ENCODE data around the gene ANK3. TPM values are rescaled to one million over a fixed set of nuclear protein-coding genes. Genes with fewer than 3 reads are reported as not detected.

The ANK3 gene
- total RNA-seq, 1 donor from 2014 or later, result 35.1 TPM

GRCh38 chr10:60148266-60148840 lies 241.3 kb downstream of the ANK3 start:
- no peak for DNase-seq (ENCODE audit: low spot score)
- Mint-ChIP-seq H3K4me3 (ENCODE audit: unreplicated experiment) (no peak overlapping the region), H3K27me3 (ENCODE audit: low read depth) (no peaks in the 10 kb centered on the region), H3K9me3 (ENCODE audit: low read depth) (peaks cover 8% of the 10 kb centered on the region), H3K27ac (ENCODE audit: unreplicated experiment) (peak overlapping the region; percentile 39), H3K4me1 (ENCODE audit: low read depth) (peaks cover 31% of the 10 kb centered on the region), H3K36me3 (ENCODE audit: low read depth) (peaks cover 11% of the 10 kb centered on the region)
- TF ChIP-seq, protein P1, sequence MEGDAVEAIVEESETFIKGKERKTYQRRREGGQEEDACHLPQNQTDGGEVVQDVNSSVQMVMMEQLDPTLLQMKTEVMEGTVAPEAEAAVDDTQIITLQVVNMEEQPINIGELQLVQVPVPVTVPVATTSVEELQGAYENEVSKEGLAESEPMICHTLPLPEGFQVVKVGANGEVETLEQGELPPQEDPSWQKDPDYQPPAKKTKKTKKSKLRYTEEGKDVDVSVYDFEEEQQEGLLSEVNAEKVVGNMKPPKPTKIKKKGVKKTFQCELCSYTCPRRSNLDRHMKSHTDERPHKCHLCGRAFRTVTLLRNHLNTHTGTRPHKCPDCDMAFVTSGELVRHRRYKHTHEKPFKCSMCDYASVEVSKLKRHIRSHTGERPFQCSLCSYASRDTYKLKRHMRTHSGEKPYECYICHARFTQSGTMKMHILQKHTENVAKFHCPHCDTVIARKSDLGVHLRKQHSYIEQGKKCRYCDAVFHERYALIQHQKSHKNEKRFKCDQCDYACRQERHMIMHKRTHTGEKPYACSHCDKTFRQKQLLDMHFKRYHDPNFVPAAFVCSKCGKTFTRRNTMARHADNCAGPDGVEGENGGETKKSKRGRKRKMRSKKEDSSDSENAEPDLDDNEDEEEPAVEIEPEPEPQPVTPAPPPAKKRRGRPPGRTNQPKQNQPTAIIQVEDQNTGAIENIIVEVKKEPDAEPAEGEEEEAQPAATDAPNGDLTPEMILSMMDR (IDR thresholded peaks at IDR 0.05), result no peak

GRCh38 chr10:60147576-60148265 lies 242.0 kb downstream of the ANK3 start:
- TF ChIP-seq, protein P1 (IDR thresholded peaks at IDR 0.05), result no peak
- Mint-ChIP-seq H3K9me3 (ENCODE audit: low read depth) (peaks cover 8% of the 10 kb centered on the region), H3K4me3 (ENCODE audit: unreplicated experiment) (no peak overlapping the region), H3K36me3 (ENCODE audit: low read depth) (peaks cover 8% of the 10 kb centered on the region), H3K4me1 (ENCODE audit: low read depth) (peaks cover 37% of the 10 kb centered on the region), H3K27ac (ENCODE audit: unreplicated experiment) (no peak overlapping the region), H3K27me3 (ENCODE audit: low read depth) (no peaks in the 10 kb centered on the region)
- no peak for DNase-seq (ENCODE audit: low spot score)

GRCh38 chr10:60147025-60147424 lies 242.7 kb downstream of the ANK3 start:
- H3K4me3 Mint-ChIP-seq (ENCODE audit: unreplicated experiment), result no peak overlapping the region
- no peak for DNase-seq (ENCODE audit: low spot score)
- H3K9me3 Mint-ChIP-seq (ENCODE audit: low read depth), result peaks cover 8% of the 10 kb centered on the region
- H3K36me3 Mint-ChIP-seq (ENCODE audit: low read depth), result peaks cover 8% of the 10 kb centered on the region
- no peak overlapping the region for H3K27ac Mint-ChIP-seq (ENCODE audit: unreplicated experiment)
- H3K4me1 Mint-ChIP-seq (ENCODE audit: low read depth), result peaks cover 37% of the 10 kb centered on the region
- H3K27me3 Mint-ChIP-seq (ENCODE audit: low read depth), result no peaks in the 10 kb centered on the region
- TF ChIP-seq, protein P1 (IDR thresholded peaks at IDR 0.05), result no peak

GRCh38 chr10:60144099-60144498 lies 245.6 kb downstream of the ANK3 start:
- Mint-ChIP-seq H3K27ac (ENCODE audit: unreplicated experiment) (no peak overlapping the region), H3K4me3 (ENCODE audit: unreplicated experiment) (no peak overlapping the region), H3K27me3 (ENCODE audit: low read depth) (no peaks in the 10 kb centered on the region), H3K36me3 (ENCODE audit: low read depth) (peaks cover 2% of the 10 kb centered on the region), H3K9me3 (ENCODE audit: low read depth) (no peaks in the 10 kb centered on the region), H3K4me1 (ENCODE audit: low read depth) (peaks cover 32% of the 10 kb centered on the region)
- DNase-seq (ENCODE audit: low spot score), result no peak
- TF ChIP-seq, protein P1 (IDR thresholded peaks at IDR 0.05), result no peak

DNA sequence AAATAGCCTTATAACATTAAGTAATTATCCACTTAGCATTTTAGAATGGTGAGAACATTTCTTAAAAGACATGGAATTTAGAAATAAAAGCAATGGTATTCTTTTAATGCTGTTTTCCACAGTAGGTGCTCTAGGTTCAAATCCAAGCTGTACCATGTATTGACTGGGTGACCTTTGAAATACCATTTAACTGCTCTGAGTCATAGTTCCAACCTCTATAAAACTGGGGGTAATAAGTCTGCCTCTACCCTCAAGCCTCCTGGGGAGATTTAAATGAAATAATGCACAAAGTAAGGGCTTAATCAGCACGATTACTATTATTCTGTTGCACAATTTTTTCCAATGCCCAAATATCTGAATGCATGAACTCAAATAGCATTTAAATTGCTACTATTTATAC lies 246.9 kb downstream of the ANK3 start:
- Mint-ChIP-seq H3K9me3 (ENCODE audit: low read depth) (no peaks in the 10 kb centered on the region), H3K27me3 (ENCODE audit: low read depth) (no peaks in the 10 kb centered on the region), H3K4me1 (ENCODE audit: low read depth) (peaks cover 24% of the 10 kb centered on the region), H3K4me3 (ENCODE audit: unreplicated experiment) (no peak overlapping the region), H3K27ac (ENCODE audit: unreplicated experiment) (no peak overlapping the region), H3K36me3 (ENCODE audit: low read depth) (peaks cover 2% of the 10 kb centered on the region)
- DNase-seq (ENCODE audit: low spot score), result no peak
- TF ChIP-seq, protein P1 (IDR thresholded peaks at IDR 0.05), result no peak
